ENCODE results near the gene SULT4A1. TPM values are rescaled to one million over a fixed set of nuclear protein-coding genes. Genes with fewer than 3 reads are reported as not detected.

The SULT4A1 gene
- total RNA-seq, 1 donor from 2014 or later: 5.9 TPM

DNA sequence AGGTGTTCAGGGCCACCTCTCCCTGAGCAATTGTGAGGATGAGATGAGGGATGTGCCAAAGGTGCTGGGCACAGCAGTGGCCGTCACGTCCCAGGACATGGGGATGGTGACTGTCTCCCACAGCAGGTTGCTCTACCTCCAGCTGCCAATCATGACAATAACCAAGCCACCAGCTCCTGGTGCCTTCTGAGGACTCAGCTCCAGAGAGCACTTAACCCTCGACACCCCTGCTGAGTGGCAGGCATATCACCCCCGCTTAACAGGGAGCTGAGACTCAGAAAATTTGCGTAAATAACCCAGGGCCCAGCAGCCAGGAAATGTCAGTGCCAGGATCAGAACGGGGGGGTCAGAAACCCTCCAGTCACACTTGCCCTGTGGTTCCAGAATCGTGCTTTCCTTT, 37.9 kb upstream of the SULT4A1 start:
- no peak overlapping the region for H3K4me2 ChIP-seq (ENCODE audit: low read length)
- H3K27me3 ChIP-seq (ENCODE audit: insufficient read depth, low read length): no peaks in the 10 kb centered on the region
- H3K9me3 ChIP-seq (ENCODE audit: insufficient read depth, low read depth, low read length): no peaks in the 10 kb centered on the region
- peaks cover 30% of the 10 kb centered on the region for H3K4me1 ChIP-seq (ENCODE audit: insufficient read depth, low read length)
- no peak overlapping the region for H2AFZ ChIP-seq (ENCODE audit: low read depth, low read length)
- no peaks in the 10 kb centered on the region for H3K36me3 Mint-ChIP-seq (ENCODE audit: low read depth, unreplicated experiment)
- H3K9me3 Mint-ChIP-seq (ENCODE audit: unreplicated experiment): no peaks in the 10 kb centered on the region
- peaks cover 8% of the 10 kb centered on the region for H3K4me1 Mint-ChIP-seq (ENCODE audit: low read depth, unreplicated experiment)
- no peak overlapping the region for H3K4me3 Mint-ChIP-seq (ENCODE audit: unreplicated experiment)
- no peaks in the 10 kb centered on the region for H3K36me3 ChIP-seq (ENCODE audit: insufficient read depth, low read length)
- H3K9ac ChIP-seq (ENCODE audit: low read length): no peak overlapping the region
- H3K27ac Mint-ChIP-seq (ENCODE audit: unreplicated experiment): no peak overlapping the region
- peaks cover 43% of the 10 kb centered on the region for H3K27me3 Mint-ChIP-seq (ENCODE audit: low read depth, unreplicated experiment)
- no peak overlapping the region for H3K4me3 ChIP-seq (ENCODE audit: insufficient read depth, low read depth, low read length)
- DNase-seq (ENCODE audit: low read depth): no peak
- TF ChIP-seq EZH2 (IDR thresholded peaks at IDR 0.05; ENCODE audit: insufficient read depth, low read length) (no peak), CTCF (IDR thresholded peaks at IDR 0.05; ENCODE audit: insufficient read depth, low read depth, low read length) (no peak)
- H3K27ac ChIP-seq (ENCODE audit: low read depth, low read length): no peak overlapping the region
- no peaks in the 10 kb centered on the region for H3K79me2 ChIP-seq (ENCODE audit: insufficient read depth, low read length)
- no peak for FAIRE-seq
- H4K20me1 ChIP-seq (ENCODE audit: insufficient read depth, low read length): no peaks in the 10 kb centered on the region

- Histone ChIP-seq H3K36me3 (ENCODE audit: insufficient read depth, low read length) (no peaks in the 10 kb centered on the region), H3K79me2 (ENCODE audit: insufficient read depth, low read length) (no peaks in the 10 kb centered on the region), H3K4me1 (ENCODE audit: insufficient read depth, low read length) (peaks cover 28% of the 10 kb centered on the region), H3K27me3 (ENCODE audit: insufficient read depth, low read length) (peaks cover 3% of the 10 kb centered on the region), H2AFZ (ENCODE audit: low read depth, low read length) (peak overlapping the region; percentile 48), H3K9me3 (ENCODE audit: insufficient read depth, low read depth, low read length) (no peaks in the 10 kb centered on the region), H3K4me3 (ENCODE audit: insufficient read depth, low read depth, low read length) (no peak overlapping the region), H3K27ac (ENCODE audit: low read depth, low read length) (peak overlapping the region; percentile 48), H4K20me1 (ENCODE audit: insufficient read depth, low read length) (no peaks in the 10 kb centered on the region), H3K9ac (ENCODE audit: low read length) (peak overlapping the region; percentile 43), H3K4me2 (ENCODE audit: low read length) (peak overlapping the region; percentile 62)
- no peak for TF ChIP-seq CTCF (IDR thresholded peaks at IDR 0.05; ENCODE audit: insufficient read depth, low read depth, low read length)
- TF ChIP-seq EZH2 (IDR thresholded peaks at IDR 0.05; ENCODE audit: insufficient read depth, low read length): no peak
- Mint-ChIP-seq H3K27me3 (ENCODE audit: low read depth, unreplicated experiment) (peaks cover 51% of the 10 kb centered on the region), H3K36me3 (ENCODE audit: low read depth, unreplicated experiment) (no peaks in the 10 kb centered on the region), H3K27ac (ENCODE audit: unreplicated experiment) (no peak overlapping the region), H3K4me3 (ENCODE audit: unreplicated experiment) (no peak overlapping the region), H3K9me3 (ENCODE audit: unreplicated experiment) (no peaks in the 10 kb centered on the region), H3K4me1 (ENCODE audit: low read depth, unreplicated experiment) (peaks cover 8% of the 10 kb centered on the region)
- DNase-seq (ENCODE audit: low read depth) (peak; percentile 86), FAIRE-seq (no peak)
Observed at GRCh38 chr22:43897751-43898261, 35.5 kb upstream of the SULT4A1 start.

DNA sequence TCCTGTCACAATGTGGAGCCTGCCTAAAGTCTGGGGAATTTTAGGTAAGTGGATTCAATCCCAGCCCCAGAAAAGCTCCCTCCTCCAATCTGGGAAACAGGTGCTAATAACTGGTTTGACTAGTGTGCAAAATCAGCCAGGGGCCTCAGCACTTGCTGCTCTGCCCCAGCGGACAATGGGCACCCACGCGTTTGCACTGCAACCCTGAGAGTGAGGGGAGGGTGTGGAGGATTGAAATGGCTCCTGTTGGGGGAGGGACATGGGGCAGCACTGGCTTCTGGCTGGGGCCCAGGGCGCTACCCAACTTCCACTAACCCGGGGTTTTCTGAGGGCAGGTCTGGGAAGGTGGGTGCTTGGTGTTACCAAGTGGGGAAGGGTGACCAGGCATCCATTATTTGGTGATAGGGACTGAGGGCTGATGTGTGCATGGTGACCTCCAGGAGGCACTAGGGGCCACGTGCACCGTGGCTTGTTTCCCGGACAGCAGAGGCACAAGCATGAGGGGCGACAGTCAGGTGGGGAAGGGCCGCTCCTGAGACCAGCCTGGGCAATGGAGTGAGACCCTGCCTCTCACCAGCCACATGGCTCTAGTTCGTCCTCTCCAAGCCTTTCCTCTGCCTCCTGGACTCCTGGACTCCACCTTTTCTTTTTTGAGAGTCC, 33.8 kb upstream of the SULT4A1 start:
- Mint-ChIP-seq H3K27ac (ENCODE audit: unreplicated experiment) (no peak overlapping the region), H3K4me1 (ENCODE audit: low read depth, unreplicated experiment) (peaks cover 8% of the 10 kb centered on the region), H3K4me3 (ENCODE audit: unreplicated experiment) (no peak overlapping the region), H3K27me3 (ENCODE audit: low read depth, unreplicated experiment) (peaks cover 47% of the 10 kb centered on the region), H3K9me3 (ENCODE audit: unreplicated experiment) (no peaks in the 10 kb centered on the region), H3K36me3 (ENCODE audit: low read depth, unreplicated experiment) (no peaks in the 10 kb centered on the region)
- peaks cover 19% of the 10 kb centered on the region for H3K27me3 ChIP-seq (ENCODE audit: insufficient read depth, low read length)
- no peaks in the 10 kb centered on the region for H3K9me3 ChIP-seq (ENCODE audit: insufficient read depth, low read depth, low read length)
- H3K79me2 ChIP-seq (ENCODE audit: insufficient read depth, low read length): no peaks in the 10 kb centered on the region
- H3K27ac ChIP-seq (ENCODE audit: low read depth, low read length): no peak overlapping the region
- no peaks in the 10 kb centered on the region for H4K20me1 ChIP-seq (ENCODE audit: insufficient read depth, low read length)
- DNase-seq (ENCODE audit: low read depth) (no peak), FAIRE-seq (no peak)
- peaks cover 20% of the 10 kb centered on the region for H3K4me1 ChIP-seq (ENCODE audit: insufficient read depth, low read length)
- no peak overlapping the region for H2AFZ ChIP-seq (ENCODE audit: low read depth, low read length)
- H3K36me3 ChIP-seq (ENCODE audit: insufficient read depth, low read length): no peaks in the 10 kb centered on the region
- H3K9ac ChIP-seq (ENCODE audit: low read length): no peak overlapping the region
- no peak for TF ChIP-seq CTCF (IDR thresholded peaks at IDR 0.05; ENCODE audit: insufficient read depth, low read depth, low read length)
- no peak for TF ChIP-seq EZH2 (IDR thresholded peaks at IDR 0.05; ENCODE audit: insufficient read depth, low read length)
- H3K4me3 ChIP-seq (ENCODE audit: insufficient read depth, low read depth, low read length): no peak overlapping the region
- H3K4me2 ChIP-seq (ENCODE audit: low read length): no peak overlapping the region
